ENCODE data around the gene THADA. TPM values are rescaled to one million over a fixed set of nuclear protein-coding genes. Genes with fewer than 3 reads are reported as not detected.

The THADA gene
- total RNA-seq, 3 donors from 2014 or later (not counting 1 experiment from before 2014, with no cell fraction given), result 34.1 to 35.7 (median 35.3) TPM

- DNase-seq, result no peak
- 74% methylated on average over 4 of the region's 7 CpGs for WGBS (ENCODE audit: insufficient coverage)
- H3K4me1 Mint-ChIP-seq, result peaks cover 6 to 10% of the 10 kb centered on the region in 2 donors
- TF ChIP-seq CTCF (IDR thresholded peaks at IDR 0.05), result no peak
- peak overlapping the region; percentile 3 to 35 for H3K27ac Mint-ChIP-seq
- Histone ChIP-seq H3K36me3 (ENCODE audit: control insufficient read depth, insufficient read depth, low read length) (no peaks in the 10 kb centered on the region), H3K27me3 (ENCODE audit: control insufficient read depth, insufficient read depth, low read length) (no peaks in the 10 kb centered on the region), H3K4me1 (ENCODE audit: control insufficient read depth, insufficient read depth, low read length) (no peaks in the 10 kb centered on the region), H3K9me3 (ENCODE audit: control insufficient read depth, insufficient read depth, low read length) (no peaks in the 10 kb centered on the region), H3K4me3 (ENCODE audit: low read length) (no peak overlapping the region), H3K27ac (ENCODE audit: low read length) (no peak overlapping the region)
- H3K36me3 Mint-ChIP-seq, result peaks cover 9% of the 10 kb centered on the region
- no peaks in the 10 kb centered on the region for H3K9me3 Mint-ChIP-seq
- ATAC-seq, result peak in 1 of 3 donors; percentile 58
- intact Hi-C loops (cut with micrococcal nuclease), result no loop called here
- no peaks in the 10 kb centered on the region for H3K27me3 Mint-ChIP-seq (ENCODE audit: low read depth in 2 of 2)
- no peak overlapping the region for H3K4me3 Mint-ChIP-seq
Observed at GRCh38 chr2:43438858-43439655, 156.8 kb downstream of the THADA start.

GRCh38 chr2:43438342-43438741 is 157.5 kb downstream of the THADA start:
- no peak overlapping the region for H3K4me3 ChIP-seq (ENCODE audit: low read length)
- H3K9me3 Mint-ChIP-seq, result no peaks in the 10 kb centered on the region
- DNase-seq, result no peak
- H3K4me1 ChIP-seq (ENCODE audit: control insufficient read depth, insufficient read depth, low read length), result no peaks in the 10 kb centered on the region
- no peaks in the 10 kb centered on the region for H3K9me3 ChIP-seq (ENCODE audit: control insufficient read depth, insufficient read depth, low read length)
- no peak for TF ChIP-seq CTCF (IDR thresholded peaks at IDR 0.05)
- H3K27me3 ChIP-seq (ENCODE audit: control insufficient read depth, insufficient read depth, low read length), result no peaks in the 10 kb centered on the region
- no peak overlapping the region for H3K27ac ChIP-seq (ENCODE audit: low read length)
- 100% methylated on average over 2 of the region's 3 CpGs for WGBS (ENCODE audit: insufficient coverage)
- intact Hi-C loops (cut with micrococcal nuclease), result no loop called here
- H3K36me3 Mint-ChIP-seq, result peaks cover 7% of the 10 kb centered on the region
- no peak overlapping the region for H3K4me3 Mint-ChIP-seq
- peaks cover 6 to 10% of the 10 kb centered on the region in 2 donors for H3K4me1 Mint-ChIP-seq
- peak overlapping the region in 1 of 2 donors; percentile 3 for H3K27ac Mint-ChIP-seq
- ATAC-seq, result no peak
- no peaks in the 10 kb centered on the region for H3K36me3 ChIP-seq (ENCODE audit: control insufficient read depth, insufficient read depth, low read length)
- no peaks in the 10 kb centered on the region for H3K27me3 Mint-ChIP-seq (ENCODE audit: low read depth in 2 of 2)

GRCh38 chr2:43437363-43437762 is 158.5 kb downstream of the THADA start:
- 100% methylated on average over 2 of the region's 2 CpGs for WGBS (ENCODE audit: insufficient coverage)
- TF ChIP-seq CTCF (IDR thresholded peaks at IDR 0.05), result no peak
- Histone ChIP-seq H3K4me1 (ENCODE audit: control insufficient read depth, insufficient read depth, low read length) (no peaks in the 10 kb centered on the region), H3K9me3 (ENCODE audit: control insufficient read depth, insufficient read depth, low read length) (no peaks in the 10 kb centered on the region), H3K27ac (ENCODE audit: low read length) (no peak overlapping the region), H3K4me3 (ENCODE audit: low read length) (no peak overlapping the region), H3K36me3 (ENCODE audit: control insufficient read depth, insufficient read depth, low read length) (no peaks in the 10 kb centered on the region), H3K27me3 (ENCODE audit: control insufficient read depth, insufficient read depth, low read length) (no peaks in the 10 kb centered on the region)
- H3K27ac Mint-ChIP-seq, result no peak overlapping the region
- H3K4me1 Mint-ChIP-seq, result peaks cover 6 to 10% of the 10 kb centered on the region in 2 donors
- no peak overlapping the region for H3K4me3 Mint-ChIP-seq
- ATAC-seq (no peak), DNase-seq (no peak)
- H3K27me3 Mint-ChIP-seq (ENCODE audit: low read depth in 2 of 2), result no peaks in the 10 kb centered on the region
- no peaks in the 10 kb centered on the region for H3K9me3 Mint-ChIP-seq
- intact Hi-C loops (cut with micrococcal nuclease), result no loop called here
- no peaks in the 10 kb centered on the region for H3K36me3 Mint-ChIP-seq

Measured in natural killer cell (primary cell).